SK-N-SH treated with all-trans-retinoic acid at 6 μM for 48 hours (cell line): Measurements from ENCODE around the gene VGF.

Experiments used
- ATAC-seq: fragments of 200-7000 bp; cut with Tn5 transposase; 3 replicates; pipeline ENCODE4 v1.9.1; 2020; ENCODE audit warnings: mild to moderate bottlenecking, moderate library complexity
- ARNTL ChIP-seq: fragments of 450-650 bp; formaldehyde crosslinking; IDR thresholded peaks from 2 replicates; pipeline ENCODE4 v1.5.0; 2020; ENCODE audit warnings: low read depth, mild to moderate bottlenecking, moderate library complexity, borderline replicate concordance
- BACH2 ChIP-seq: fragments of 250-450 bp; sonication (Bioruptor Pico); IDR thresholded peaks from 2 replicates; pipeline ENCODE4 v1.9.0; 2021; ENCODE audit warnings: mild to moderate bottlenecking, borderline replicate concordance
- CSDC2 ChIP-seq: fragments of 250-450 bp; sonication (Bioruptor Pico); IDR thresholded peaks from 2 replicates; pipeline ENCODE4 v1.5.0; 2020; ENCODE audit warnings: mild to moderate bottlenecking, moderate library complexity
- ESRRG ChIP-seq: fragments of 250-450 bp; sonication (Bioruptor Pico); IDR thresholded peaks from 2 replicates; pipeline ENCODE4 v1.6.1; 2021; ENCODE audit warnings: mild to moderate bottlenecking
- GLIS3 ChIP-seq: fragments of 250-450 bp; sonication (Bioruptor Pico); IDR thresholded peaks from 2 replicates; pipeline ENCODE4 v1.5.0; 2020; ENCODE audit warnings: mild to moderate bottlenecking, moderate library complexity
- ISL1 ChIP-seq: fragments of 250-450 bp; sonication (Bioruptor Pico); IDR thresholded peaks from 2 replicates; pipeline ENCODE4 v2.1.2; 2022; ENCODE audit warnings: mild to moderate bottlenecking, moderate library complexity
- OSR1 ChIP-seq: fragments of 250-450 bp; sonication (Bioruptor Pico); IDR thresholded peaks from 2 replicates; pipeline ENCODE4 v1.8.0; 2022; ENCODE audit warnings: moderate library complexity, mild to moderate bottlenecking, inconsistent platforms
- PATZ1 ChIP-seq: fragments of 250-450 bp; sonication (Bioruptor Pico); IDR thresholded peaks from 2 replicates; pipeline ENCODE4 v1.8.0; 2020; ENCODE audit warnings: mild to moderate bottlenecking, moderate library complexity, borderline replicate concordance
- POU6F1 ChIP-seq: fragments of 250-450 bp; sonication (Bioruptor Pico); IDR thresholded peaks from 2 replicates; pipeline ENCODE4 v1.8.0; 2021; ENCODE audit warnings: low read depth, mild to moderate bottlenecking, moderate library complexity, borderline replicate concordance
- PPARA ChIP-seq: fragments of 250-450 bp; sonication (Bioruptor Pico); IDR thresholded peaks from 2 replicates; pipeline ENCODE4 v1.5.0; 2020; ENCODE audit warnings: mild to moderate bottlenecking, borderline replicate concordance
- RARB ChIP-seq: fragments of 250-450 bp; sonication (Bioruptor Pico); IDR thresholded peaks from 2 replicates; pipeline ENCODE4 v1.8.0; 2021; ENCODE audit warnings: mild to moderate bottlenecking, moderate library complexity
- SNAI2 ChIP-seq: fragments of 250-450 bp; sonication (Bioruptor Pico); IDR thresholded peaks from 2 replicates; pipeline ENCODE4 v1.5.0; 2020; ENCODE audit warnings: mild to moderate bottlenecking, moderate library complexity
- TCF4 ChIP-seq: fragments of 250-450 bp; sonication (Bioruptor Pico); IDR thresholded peaks from 2 replicates; pipeline ENCODE4 v1.8.0; 2021; ENCODE audit warnings: mild to moderate bottlenecking, moderate library complexity, borderline replicate concordance
- TOX ChIP-seq: fragments of 250-450 bp; sonication (Bioruptor Pico); IDR thresholded peaks from 2 replicates; pipeline ENCODE4 v1.8.0; 2021; ENCODE audit warnings: mild to moderate bottlenecking, moderate library complexity, borderline replicate concordance
- ZC3H10 ChIP-seq: fragments of 250-450 bp; sonication (Bioruptor Pico); IDR thresholded peaks from 2 replicates; pipeline ENCODE4 v1.5.1; 2021; ENCODE audit warnings: mild to moderate bottlenecking, moderate library complexity
- ZFP3 ChIP-seq: fragments of 250-450 bp; sonication (Bioruptor Pico); IDR thresholded peaks from 2 replicates; pipeline ENCODE4 v1.5.0; 2020; ENCODE audit warnings: mild to moderate bottlenecking, moderate library complexity
- ZFP30 ChIP-seq: fragments of 450-650 bp; formaldehyde crosslinking; IDR thresholded peaks from 2 replicates; pipeline ENCODE4 v1.5.0; 2022; ENCODE audit warnings: mild to moderate bottlenecking, moderate library complexity
- ZNF565 ChIP-seq: fragments of 450-650 bp; formaldehyde crosslinking; conservative IDR thresholded peaks from 2 replicates; pipeline ENCODE4 v1.5.0; 2020; ENCODE audit warnings: low read depth, mild to moderate bottlenecking, moderate library complexity
- ZNF8 ChIP-seq: fragments of 450-650 bp; formaldehyde crosslinking; IDR thresholded peaks from 2 replicates; pipeline ENCODE4 v1.5.0; 2020; ENCODE audit warnings: mild to moderate bottlenecking, moderate library complexity
- TF ChIP-seq, protein P1 (sequence below): fragments of 250-450 bp; sonication (Bioruptor Pico); IDR thresholded peaks from 2 replicates; pipeline ENCODE4 v1.5.1; 2021; ENCODE audit warnings: mild to moderate bottlenecking, moderate library complexity

The VGF gene

DNA sequence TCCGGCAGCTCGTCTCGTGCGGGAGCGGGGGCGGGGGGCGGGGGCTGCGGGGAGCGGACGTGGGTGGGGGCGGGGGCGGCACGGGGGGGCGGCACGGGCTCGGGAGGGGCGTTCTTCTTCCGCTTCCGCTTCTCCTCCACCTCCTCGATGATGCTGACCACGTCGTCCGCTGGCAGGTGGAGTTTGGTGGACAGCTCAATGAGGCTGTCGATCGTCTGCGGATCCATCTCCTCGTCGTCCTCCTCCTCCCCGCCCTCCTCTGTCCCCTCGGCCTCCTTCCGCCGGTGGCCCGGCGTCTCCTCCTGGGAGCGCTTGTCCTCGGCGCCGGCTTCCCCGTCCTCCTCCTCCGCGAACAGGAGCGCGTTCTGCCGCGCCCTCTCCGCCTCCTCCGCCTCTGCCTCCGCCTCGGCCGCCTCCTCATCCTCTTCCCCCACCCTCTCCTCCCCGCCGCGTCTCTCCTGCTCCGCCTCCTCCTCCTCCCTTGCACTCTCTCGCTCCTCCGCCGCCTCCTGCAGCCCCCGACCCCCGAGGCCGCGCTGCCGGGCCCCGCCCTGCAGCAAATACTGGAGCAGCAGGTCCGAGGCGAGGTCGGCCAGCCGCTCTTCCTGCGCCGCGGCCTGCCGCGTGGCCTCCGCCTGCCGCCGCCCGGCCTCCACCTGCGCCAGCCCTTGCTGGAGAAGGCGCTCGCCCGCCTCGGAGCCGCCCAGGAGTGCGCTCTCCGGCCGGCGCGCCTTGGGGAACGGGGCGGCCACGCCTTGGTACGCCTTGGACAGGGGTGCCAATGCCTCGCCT lies 1.9 kb downstream of the VGF start:
- peak; percentile 2; the same call in 2 of the 3 replicates for ATAC-seq

DNA sequence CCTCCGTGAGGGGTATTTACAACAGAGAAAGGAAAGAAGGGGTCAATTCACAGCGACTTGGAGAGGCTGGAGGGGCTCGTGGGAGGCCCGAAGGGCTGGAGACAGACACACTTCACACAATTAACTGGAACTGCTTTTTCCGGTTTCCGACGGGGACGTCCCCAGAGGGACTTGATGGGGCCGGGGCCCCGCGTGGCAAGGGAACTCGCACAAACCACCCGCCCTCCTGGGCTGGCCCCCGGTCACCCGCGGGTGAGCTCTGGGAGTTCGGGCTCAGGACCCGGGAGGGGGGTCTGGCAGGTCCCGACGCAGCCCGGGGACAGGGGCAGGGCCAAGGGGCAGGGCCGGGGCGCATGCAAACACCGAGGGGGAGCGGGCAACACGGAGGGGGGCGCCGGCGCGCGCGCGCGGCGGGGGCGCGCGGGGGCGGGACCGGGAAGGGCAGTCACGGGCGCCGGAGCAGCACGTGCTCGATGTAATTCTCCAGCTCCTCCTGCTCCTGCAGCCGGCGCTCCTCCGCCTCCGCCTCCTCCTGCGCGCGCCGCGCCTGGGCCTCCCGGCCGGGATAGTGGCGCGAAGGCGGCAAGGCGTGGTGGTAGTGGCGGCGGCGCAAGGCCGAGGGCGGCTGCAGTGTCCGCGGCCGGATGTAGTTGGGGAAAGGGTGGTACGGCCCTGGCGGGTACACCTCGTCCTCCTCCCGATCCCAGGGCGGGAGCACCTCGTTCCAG lies 2.7 kb downstream of the VGF start:
- TF ChIP-seq ESRRG (CRISPR knock-in tag) = 0 out of 2 replicates have a peak, but pooled peaks have one; percentile 9
- peak; percentile 53; the same call in 1 of the 2 replicates for TF ChIP-seq GLIS3 (CRISPR knock-in tag)
- TF ChIP-seq ZNF8 (CRISPR knock-in tag) = no peak
- peak; percentile 9 for ATAC-seq

More for the DNA sequence above, 1.9 kb downstream of the VGF start:
- TF ChIP-seq POU6F1 (CRISPR knock-in tag) (no peak), ZNF8 (CRISPR knock-in tag) (no peak), ZNF565 (CRISPR knock-in tag) (no peak), RARB (CRISPR knock-in tag) (no peak), TOX (no peak), ZC3H10 (CRISPR knock-in tag) (no peak)
- TF ChIP-seq, all 23 proteins: peak for 0

- ATAC-seq = no peak
- TF ChIP-seq ZFP3 (CRISPR knock-in tag) (peak; percentile 80; the same call in 1 of the 2 replicates), POU6F1 (CRISPR knock-in tag) (no peak)
- TF ChIP-seq, all 23 proteins: peak for 1
Measured at GRCh38 chr7:101161692-101162471, 3.5 kb downstream of the VGF start.

DNA sequence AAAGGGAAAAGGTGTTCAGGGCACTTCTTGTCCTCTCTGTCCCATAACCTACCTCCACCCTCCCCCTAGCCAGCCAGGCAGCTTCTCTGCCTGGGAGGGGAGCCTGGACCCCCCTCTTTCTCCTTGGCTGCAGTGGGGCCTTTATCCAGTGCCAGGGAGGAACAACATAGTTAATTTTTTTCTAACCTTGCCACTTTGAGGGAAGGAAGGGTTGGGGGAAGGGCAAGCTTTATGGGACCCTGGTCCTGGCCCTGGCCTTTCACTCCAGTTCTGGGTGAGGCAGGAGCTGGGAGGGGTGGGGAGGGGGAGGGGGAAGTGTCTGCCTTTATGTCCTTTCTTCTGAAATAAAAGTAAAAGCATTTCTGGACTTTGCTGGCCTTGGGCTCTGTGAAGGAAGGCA lies 4.5 kb downstream of the VGF start:
- no peak for TF ChIP-seq ZFP30 (CRISPR knock-in tag)
- TF ChIP-seq ISL1 = no peak
- TF ChIP-seq ARNTL (CRISPR knock-in tag) = no peak
- no peak for TF ChIP-seq CSDC2
- TF ChIP-seq OSR1 (CRISPR knock-in tag) = no peak
- no peak for TF ChIP-seq BACH2 (CRISPR knock-in tag)
- no peak for TF ChIP-seq TCF4 (CRISPR knock-in tag)
- TF ChIP-seq POU6F1 (CRISPR knock-in tag) = no peak
- no peak for TF ChIP-seq PATZ1 (CRISPR knock-in tag)
- no peak for TF ChIP-seq SNAI2 (CRISPR knock-in tag)
- TF ChIP-seq, protein P1, sequence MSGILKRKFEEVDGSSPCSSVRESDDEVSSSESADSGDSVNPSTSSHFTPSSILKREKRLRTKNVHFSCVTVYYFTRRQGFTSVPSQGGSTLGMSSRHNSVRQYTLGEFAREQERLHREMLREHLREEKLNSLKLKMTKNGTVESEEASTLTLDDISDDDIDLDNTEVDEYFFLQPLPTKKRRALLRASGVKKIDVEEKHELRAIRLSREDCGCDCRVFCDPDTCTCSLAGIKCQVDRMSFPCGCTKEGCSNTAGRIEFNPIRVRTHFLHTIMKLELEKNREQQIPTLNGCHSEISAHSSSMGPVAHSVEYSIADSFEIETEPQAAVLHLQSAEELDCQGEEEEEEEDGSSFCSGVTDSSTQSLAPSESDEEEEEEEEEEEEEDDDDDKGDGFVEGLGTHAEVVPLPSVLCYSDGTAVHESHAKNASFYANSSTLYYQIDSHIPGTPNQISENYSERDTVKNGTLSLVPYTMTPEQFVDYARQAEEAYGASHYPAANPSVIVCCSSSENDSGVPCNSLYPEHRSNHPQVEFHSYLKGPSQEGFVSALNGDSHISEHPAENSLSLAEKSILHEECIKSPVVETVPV = no peak
- no peak for TF ChIP-seq ZC3H10 (CRISPR knock-in tag)
- no peak for TF ChIP-seq ESRRG (CRISPR knock-in tag)
- no peak for TF ChIP-seq ZNF8 (CRISPR knock-in tag)
- TF ChIP-seq PPARA (CRISPR knock-in tag) = no peak
- no peak for TF ChIP-seq TOX
- no peak for TF ChIP-seq ZNF565 (CRISPR knock-in tag)
- TF ChIP-seq RARB (CRISPR knock-in tag) = no peak
- no peak for ATAC-seq
